ENCODE measurements around the gene FLNB.

DNA sequence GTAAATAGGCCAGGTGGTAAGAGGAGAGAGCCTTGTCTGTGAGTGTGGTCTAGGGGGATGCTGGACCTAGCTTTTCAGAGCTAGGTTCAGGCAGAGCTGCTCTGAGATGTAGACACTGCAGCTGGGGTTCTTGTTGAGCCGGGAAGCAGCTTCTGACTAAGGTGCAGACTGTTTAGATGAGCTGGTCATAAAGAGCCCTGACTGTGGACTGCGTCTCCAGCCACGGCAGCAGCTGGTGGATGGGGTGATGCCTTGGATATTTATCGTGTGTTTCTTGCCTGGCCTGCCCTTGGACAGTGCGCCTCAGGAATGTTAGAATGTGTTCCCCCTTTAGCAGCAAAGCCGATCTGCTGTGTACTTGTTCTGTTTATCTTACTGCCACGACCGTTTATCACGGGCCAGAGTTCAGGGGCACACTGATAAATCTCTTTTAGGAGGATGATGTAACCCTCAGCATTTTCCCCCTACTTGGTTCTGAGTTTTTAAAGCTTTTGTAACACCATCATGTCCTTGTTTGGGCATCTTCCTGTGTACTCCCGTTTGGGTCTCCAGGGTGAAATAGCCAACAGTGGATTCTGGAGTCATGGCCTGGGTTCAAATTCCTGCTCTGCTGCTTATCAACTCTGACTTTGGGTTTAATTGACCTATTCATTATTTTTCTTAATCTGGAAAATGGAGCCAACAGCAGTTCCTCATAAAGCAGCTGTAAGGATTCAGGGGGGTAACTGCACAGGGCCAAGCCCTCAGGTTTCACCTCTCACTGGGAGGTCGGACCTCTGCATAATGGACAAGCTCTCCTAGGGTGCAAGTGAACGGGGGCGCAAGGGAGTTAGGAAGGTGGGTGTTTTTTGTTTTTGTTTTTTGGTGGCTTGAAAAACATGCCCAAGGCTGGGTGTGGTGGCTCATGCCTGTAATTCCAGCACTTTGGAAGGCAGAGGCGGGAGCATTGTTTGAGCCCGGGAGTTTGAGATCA lies 51.4 kb downstream of the FLNB start:
- TF ChIP-seq PATZ1 (CRISPR knock-in tag; IDR thresholded peaks at IDR 0.05; ENCODE audit: borderline replicate concordance) (no peak), SNAI2 (CRISPR knock-in tag; IDR thresholded peaks at IDR 0.05) (no peak), ARNTL (CRISPR knock-in tag; IDR thresholded peaks at IDR 0.05; ENCODE audit: borderline replicate concordance, low read depth) (no peak), ISL1 (CRISPR knock-in tag; IDR thresholded peaks at IDR 0.05) (no peak), PPARA (CRISPR knock-in tag; IDR thresholded peaks at IDR 0.05; ENCODE audit: borderline replicate concordance) (no peak), ZFP30 (CRISPR knock-in tag; IDR thresholded peaks at IDR 0.05) (no peak), CREB5 (CRISPR knock-in tag; IDR thresholded peaks at IDR 0.05; ENCODE audit: low read depth) (no peak), POU6F1 (CRISPR knock-in tag; IDR thresholded peaks at IDR 0.05; ENCODE audit: borderline replicate concordance, low read depth) (no peak)
- TF ChIP-seq, protein P1, sequence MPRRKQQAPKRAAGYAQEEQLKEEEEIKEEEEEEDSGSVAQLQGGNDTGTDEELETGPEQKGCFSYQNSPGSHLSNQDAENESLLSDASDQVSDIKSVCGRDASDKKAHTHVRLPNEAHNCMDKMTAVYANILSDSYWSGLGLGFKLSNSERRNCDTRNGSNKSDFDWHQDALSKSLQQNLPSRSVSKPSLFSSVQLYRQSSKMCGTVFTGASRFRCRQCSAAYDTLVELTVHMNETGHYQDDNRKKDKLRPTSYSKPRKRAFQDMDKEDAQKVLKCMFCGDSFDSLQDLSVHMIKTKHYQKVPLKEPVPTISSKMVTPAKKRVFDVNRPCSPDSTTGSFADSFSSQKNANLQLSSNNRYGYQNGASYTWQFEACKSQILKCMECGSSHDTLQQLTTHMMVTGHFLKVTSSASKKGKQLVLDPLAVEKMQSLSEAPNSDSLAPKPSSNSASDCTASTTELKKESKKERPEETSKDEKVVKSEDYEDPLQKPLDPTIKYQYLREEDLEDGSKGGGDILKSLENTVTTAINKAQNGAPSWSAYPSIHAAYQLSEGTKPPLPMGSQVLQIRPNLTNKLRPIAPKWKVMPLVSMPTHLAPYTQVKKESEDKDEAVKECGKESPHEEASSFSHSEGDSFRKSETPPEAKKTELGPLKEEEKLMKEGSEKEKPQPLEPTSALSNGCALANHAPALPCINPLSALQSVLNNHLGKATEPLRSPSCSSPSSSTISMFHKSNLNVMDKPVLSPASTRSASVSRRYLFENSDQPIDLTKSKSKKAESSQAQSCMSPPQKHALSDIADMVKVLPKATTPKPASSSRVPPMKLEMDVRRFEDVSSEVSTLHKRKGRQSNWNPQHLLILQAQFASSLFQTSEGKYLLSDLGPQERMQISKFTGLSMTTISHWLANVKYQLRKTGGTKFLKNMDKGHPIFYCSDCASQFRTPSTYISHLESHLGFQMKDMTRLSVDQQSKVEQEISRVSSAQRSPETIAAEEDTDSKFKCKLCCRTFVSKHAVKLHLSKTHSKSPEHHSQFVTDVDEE (CRISPR knock-in tag; IDR thresholded peaks at IDR 0.05), result no peak

All from SK-N-SH treated with all-trans-retinoic acid at 6 μM for 48 hours (cell line).